D341Med (cell line): ENCODE results near the gene KRTAP10-9.
"Not testable (repeated sequence)": the region's sequence is repeated elsewhere in the genome, so short reads cannot be mapped to it uniquely, and the experiment has no call there.

ENCODE experiments used
- DNase-seq: peaks from one replicate; pipeline ENCODE4 v3.0.0; 2012; ENCODE audit warnings: low spot score

KRTAP10-9 gene

GRCh38 chr21:44643741-44644310, 16.9 kb downstream of the KRTAP10-9 start:
- no peak for DNase-seq

- DNase-seq: no peak
Observed at GRCh38 chr21:44644878-44645277, 18.0 kb downstream of the KRTAP10-9 start.

GRCh38 chr21:44646366-44647221, 19.7 kb downstream of the KRTAP10-9 start, which contains the start of gene KRTAP10-11:
TSS of gene KRTAP10-11 (plus strand) at chr21:44646414. CDS start at chr21:44646459, 45 bp downstream.
- DNase-seq: not testable (repeated sequence)

- no peak for DNase-seq
Observed at GRCh38 chr21:44647222-44647552, 20.3 kb downstream of the KRTAP10-9 start.

- DNase-seq: no peak
Observed at GRCh38 chr21:44648557-44649311, 21.8 kb downstream of the KRTAP10-9 start.

GRCh38 chr21:44649521-44650100, 22.7 kb downstream of the KRTAP10-9 start:
- no peak for DNase-seq

- DNase-seq: no peak
Observed at GRCh38 chr21:44650265-44650972, 23.5 kb downstream of the KRTAP10-9 start.

GRCh38 chr21:44650973-44651675, 24.2 kb downstream of the KRTAP10-9 start:
- DNase-seq: no peak

- DNase-seq: no peak
Observed at GRCh38 chr21:44653123-44653522, 26.2 kb downstream of the KRTAP10-9 start.

GRCh38 chr21:44653656-44654575, 27.0 kb downstream of the KRTAP10-9 start:
- DNase-seq: no peak

- no peak for DNase-seq
Observed at GRCh38 chr21:44654576-44655175, 27.8 kb downstream of the KRTAP10-9 start, which contains the start of gene KRTAP12-4. TSS of gene KRTAP12-4 (minus strand) at chr21:44654659. CDS start at chr21:44654614, 45 bp downstream.

GRCh38 chr21:44656868-44657267, 30.0 kb downstream of the KRTAP10-9 start:
- DNase-seq: no peak

GRCh38 chr21:44657635-44658540, 31.0 kb downstream of the KRTAP10-9 start, which contains the start of gene KRTAP12-3:
TSS of gene KRTAP12-3 (plus strand) at chr21:44657932. CDS start at chr21:44657980, 48 bp downstream.
- no peak for DNase-seq

GRCh38 chr21:44658541-44658910, 31.6 kb downstream of the KRTAP10-9 start:
- DNase-seq: no peak

- no peak for DNase-seq
Observed at GRCh38 chr21:44658913-44659595, 32.2 kb downstream of the KRTAP10-9 start.

- DNase-seq: not testable (repeated sequence)
Observed at GRCh38 chr21:44661567-44661966, 34.7 kb downstream of the KRTAP10-9 start.

GRCh38 chr21:44664691-44665090, 37.8 kb downstream of the KRTAP10-9 start:
- DNase-seq: no peak
